ENCODE data around the gene CLC. TPM values are rescaled to one million over a fixed set of nuclear protein-coding genes. Genes with fewer than 3 reads are reported as not detected.

The CLC gene
- total and polyA plus RNA-seq, 9 donors, result not detected

DNA sequence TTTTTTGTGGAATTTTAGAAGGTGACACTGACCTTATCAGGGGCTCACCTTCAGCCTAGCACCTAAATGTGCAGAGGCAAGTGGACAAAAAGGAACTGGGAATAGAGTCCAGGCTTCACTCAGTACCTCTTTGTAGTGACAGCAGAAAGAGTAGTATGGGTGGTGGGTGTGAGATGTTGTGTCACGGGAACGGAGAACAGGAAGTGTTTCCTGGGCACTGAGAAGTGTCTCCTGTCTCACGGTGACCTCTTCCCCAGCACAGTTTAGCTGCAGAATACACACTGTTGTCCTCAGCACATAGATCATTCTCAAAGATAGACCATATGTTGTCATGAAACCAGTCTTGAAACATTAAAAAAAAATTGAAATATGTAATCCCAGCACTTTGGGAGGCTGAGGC lies 51.1 kb downstream of the CLC start:
- Histone ChIP-seq H3K27ac (no peak overlapping the region), H3K27me3 (no peaks in the 10 kb centered on the region), H3K4me3 (no peak overlapping the region), H3K36me3 (no peaks in the 10 kb centered on the region), H3K4me1 (ENCODE audit: insufficient read depth) (no peaks in the 10 kb centered on the region), H3K9me3 (no peaks in the 10 kb centered on the region)
- intact Hi-C loops (cut with DNase I), result no loop called here
- WGBS, 3 donors, result 81 to 83% (median 82%) methylated on average over 3 of the region's 3 CpGs
- DNase-seq, result no peak
- no peak for TF ChIP-seq EP300 (IDR thresholded peaks at IDR 0.05)
- TF ChIP-seq CTCF (IDR thresholded peaks at IDR 0.05), result no peak
- TF ChIP-seq POLR2A (IDR thresholded peaks at IDR 0.05), result no peak

GRCh38 chr19:39684267-39684666 lies 53.6 kb downstream of the CLC start:
- H3K27ac ChIP-seq, result no peak overlapping the region
- WGBS, 3 donors, result 70 to 82% (median 73%) methylated on average over 5 of the region's 5 CpGs
- H3K4me3 ChIP-seq, result no peak overlapping the region
- H3K9me3 ChIP-seq, result no peaks in the 10 kb centered on the region
- H3K27me3 ChIP-seq, result no peaks in the 10 kb centered on the region
- no peak for TF ChIP-seq CTCF (IDR thresholded peaks at IDR 0.05)
- no peak for TF ChIP-seq POLR2A (IDR thresholded peaks at IDR 0.05)
- no peak for TF ChIP-seq EP300 (IDR thresholded peaks at IDR 0.05)
- no peak for DNase-seq
- intact Hi-C loops (cut with DNase I), result no loop called here
- H3K4me1 ChIP-seq (ENCODE audit: insufficient read depth), result no peaks in the 10 kb centered on the region
- H3K36me3 ChIP-seq, result no peaks in the 10 kb centered on the region

- Histone ChIP-seq H3K27me3 (no peaks in the 10 kb centered on the region), H3K4me1 (ENCODE audit: insufficient read depth) (no peaks in the 10 kb centered on the region), H3K9me3 (no peaks in the 10 kb centered on the region), H3K36me3 (no peaks in the 10 kb centered on the region), H3K27ac (no peak overlapping the region), H3K4me3 (no peak overlapping the region)
- no peak for DNase-seq
- TF ChIP-seq CTCF (IDR thresholded peaks at IDR 0.05) (no peak), EP300 (IDR thresholded peaks at IDR 0.05) (no peak), POLR2A (IDR thresholded peaks at IDR 0.05) (no peak)
- intact Hi-C loops (cut with DNase I), result no loop called here
- WGBS, 3 donors, result 79 to 92% (median 86%) methylated on average over 5 of the region's 5 CpGs
Measured at GRCh38 chr19:39681416-39681815, 56.4 kb downstream of the CLC start.

Small RNA genes lying within 50 kb of the gene (small RNA-seq; reads per million reads assigned to genes)
- gene RPS29P27, result not detected

Other genes starting within 250 kb of the CLC start
- gene DLL3, start 239.1 kb downstream of the CLC start, total RNA-seq, result under 1 TPM in 3 of 7 donors, not detected in 4; 0.10 to 0.33 (median 0.24) TPM
- gene DLL3, start 239.1 kb downstream of the CLC start, polyA plus RNA-seq, result under 1 TPM; 0.10 to 0.22 TPM
- under 1 TPM in 1 of 7 donors, not detected in 6; 0.27 TPM for gene SELENOV, start 222.9 kb downstream of the CLC start, total RNA-seq
- under 1 TPM in 1 of 2 donors, not detected in 1; 0.39 TPM for gene SELENOV, start 222.9 kb downstream of the CLC start, polyA plus RNA-seq
- 1 to 10 TPM; 3.1 to 7.0 (median 6.2) TPM for gene EID2B, start 205.2 kb downstream of the CLC start, total RNA-seq
- gene EID2B, start 205.2 kb downstream of the CLC start, polyA plus RNA-seq, result 1 to 10 TPM; 2.3 to 7.5 TPM
- gene EID2, start 197.9 kb downstream of the CLC start, total RNA-seq, result 10 to 100 TPM in 5 of 7 donors, 1 to 10 TPM in 2; 6.9 to 17.0 (median 13.1) TPM
- 10 to 100 TPM; 10.5 to 13.5 TPM for gene EID2, start 197.9 kb downstream of the CLC start, polyA plus RNA-seq
- gene LGALS13, start 135.5 kb downstream of the CLC start, total RNA-seq, result not detected
- gene LGALS13, start 135.5 kb downstream of the CLC start, polyA plus RNA-seq, result not detected
- not detected for gene LGALS16, start 82.1 kb downstream of the CLC start, total RNA-seq
- not detected for gene LGALS16, start 82.1 kb downstream of the CLC start, polyA plus RNA-seq
- gene LGALS14, start 33.5 kb downstream of the CLC start, total RNA-seq, result not detected
- not detected for gene LGALS14, start 33.5 kb downstream of the CLC start, polyA plus RNA-seq
- not detected for gene LEUTX, start 40.8 kb upstream of the CLC start, total RNA-seq
- gene LEUTX, start 40.8 kb upstream of the CLC start, polyA plus RNA-seq, result not detected
- 10 to 100 TPM; 10.1 to 17.8 (median 13.4) TPM for gene DYRK1B, start 96.1 kb upstream of the CLC start, total RNA-seq
- 10 to 100 TPM; 18.1 to 31.0 TPM for gene DYRK1B, start 96.1 kb upstream of the CLC start, polyA plus RNA-seq
- gene FBL, start 108.3 kb upstream of the CLC start, total RNA-seq, result 100 to 1,000 TPM; 218 to 494 (median 369) TPM
- 100 to 1,000 TPM; 378 to 532 TPM for gene FBL, start 108.3 kb upstream of the CLC start, polyA plus RNA-seq
- gene FCGBP, start 196.6 kb upstream of the CLC start, total RNA-seq, result 100 to 1,000 TPM in 1 of 7 donors, 10 to 100 TPM in 6; 29.7 to 290 (median 43.6) TPM
- 1 to 10 TPM; 2.2 to 2.3 TPM for gene FCGBP, start 196.6 kb upstream of the CLC start, polyA plus RNA-seq
- 10 to 100 TPM; 39.3 to 73.5 (median 57.5) TPM for gene PSMC4, start 233.1 kb upstream of the CLC start, total RNA-seq
- 10 to 100 TPM; 44.8 to 57.0 TPM for gene PSMC4, start 233.1 kb upstream of the CLC start, polyA plus RNA-seq

Data from ovary (tissue), 9 donors.